ENCODE results near the gene DLST.

The DLST gene

DNA sequence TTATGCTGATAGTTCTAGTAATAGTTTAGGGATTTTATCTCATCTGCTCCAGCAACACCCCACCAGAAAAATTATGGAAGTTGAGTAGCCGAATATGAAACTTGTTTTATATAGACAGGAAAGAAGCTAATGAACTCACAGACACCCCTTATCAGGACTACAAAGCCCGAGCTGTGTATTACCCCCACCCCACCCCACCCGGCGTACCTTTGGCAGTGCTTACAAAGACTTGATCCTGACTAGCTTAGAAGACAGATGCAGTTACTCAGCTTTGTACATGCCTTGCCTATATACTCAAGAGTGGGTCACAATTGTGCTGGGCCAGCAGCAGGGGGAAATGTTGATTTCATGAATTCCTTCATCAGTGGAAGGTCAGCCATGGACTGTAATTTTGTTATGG lies 28.1 kb upstream of the DLST start:
- H3K27me3 Mint-ChIP-seq: no peaks in the 10 kb centered on the region
- H3K27ac Mint-ChIP-seq: no peak overlapping the region
- H3K4me3 Mint-ChIP-seq: no peak overlapping the region
- peaks cover 23% of the 10 kb centered on the region for H3K4me1 Mint-ChIP-seq (ENCODE audit: low read depth)
- H3K36me3 Mint-ChIP-seq (ENCODE audit: low read depth): no peaks in the 10 kb centered on the region
- no peaks in the 10 kb centered on the region for H3K9me3 Mint-ChIP-seq

DNA sequence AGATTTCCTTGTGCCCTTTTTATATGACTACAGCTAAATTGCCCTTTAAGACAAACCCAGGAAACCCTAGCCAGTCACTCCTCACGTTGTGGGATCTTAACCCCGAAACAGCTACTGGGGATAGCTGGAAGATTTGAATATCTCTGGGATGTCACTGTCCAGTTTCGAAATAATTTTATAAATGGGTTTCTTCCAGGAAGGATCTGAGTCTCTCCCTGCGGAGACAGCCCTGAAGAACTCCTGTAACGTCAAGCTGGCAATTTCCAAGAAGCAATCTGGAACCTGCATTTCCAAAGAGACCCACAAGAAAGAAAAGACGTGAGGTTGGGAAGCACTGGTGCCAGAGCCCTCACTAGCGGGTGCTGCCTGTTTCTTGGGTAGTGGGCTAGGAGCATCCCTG lies 26.7 kb upstream of the DLST start:
- H3K27ac Mint-ChIP-seq: no peak overlapping the region
- H3K4me3 Mint-ChIP-seq: no peak overlapping the region
- H3K9me3 Mint-ChIP-seq: no peaks in the 10 kb centered on the region
- no peaks in the 10 kb centered on the region for H3K36me3 Mint-ChIP-seq (ENCODE audit: low read depth)
- H3K27me3 Mint-ChIP-seq: no peaks in the 10 kb centered on the region
- peaks cover 23% of the 10 kb centered on the region for H3K4me1 Mint-ChIP-seq (ENCODE audit: low read depth)

DNA sequence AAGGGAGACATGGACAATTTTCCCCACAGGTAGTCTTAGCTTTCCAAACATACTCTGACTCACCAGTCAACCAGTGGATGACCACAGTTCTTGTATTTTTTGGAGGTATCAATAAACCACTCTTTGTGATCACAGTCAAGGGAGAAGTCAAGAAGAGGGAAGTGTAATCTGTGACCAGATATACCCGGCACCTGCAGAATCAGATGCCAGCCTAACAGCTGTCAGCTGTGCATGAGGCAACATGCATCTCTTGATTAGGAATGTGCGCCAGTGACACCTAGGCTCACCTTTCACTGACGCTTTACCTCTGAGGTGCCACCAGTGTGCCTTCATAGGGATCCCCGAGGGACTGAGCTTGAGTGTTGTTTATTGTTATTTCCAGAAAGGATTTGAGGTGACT lies 25.8 kb upstream of the DLST start:
- peaks cover 23% of the 10 kb centered on the region for H3K4me1 Mint-ChIP-seq (ENCODE audit: low read depth)

DNA sequence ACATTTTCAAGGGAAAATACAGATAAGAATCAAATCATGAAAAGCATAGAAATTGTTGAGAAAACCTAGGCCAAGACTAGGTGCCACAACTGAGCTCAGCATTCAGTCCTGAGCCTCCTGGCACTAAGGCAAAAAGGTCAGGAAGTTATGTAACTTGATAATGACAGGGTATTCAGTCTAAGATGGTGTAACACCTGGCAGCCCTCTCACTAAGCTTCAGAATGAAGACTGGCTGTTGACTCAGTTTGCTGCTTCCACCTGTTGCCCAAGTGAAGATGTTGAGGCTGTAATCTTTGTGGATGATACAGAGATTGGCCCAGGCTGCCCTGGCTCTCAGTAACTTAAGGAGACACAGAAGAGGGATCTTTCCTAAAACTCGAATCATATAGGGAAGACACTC lies 25.4 kb upstream of the DLST start:
- H3K9me3 Mint-ChIP-seq: no peaks in the 10 kb centered on the region
- H3K27ac Mint-ChIP-seq: no peak overlapping the region
- no peak overlapping the region for H3K4me3 Mint-ChIP-seq
- H3K27me3 Mint-ChIP-seq: no peaks in the 10 kb centered on the region
- H3K36me3 Mint-ChIP-seq (ENCODE audit: low read depth): no peaks in the 10 kb centered on the region
- H3K4me1 Mint-ChIP-seq (ENCODE audit: low read depth): peaks cover 23% of the 10 kb centered on the region

More for the DNA sequence above, 25.8 kb upstream of the DLST start:
- Mint-ChIP-seq H3K27ac (no peak overlapping the region), H3K9me3 (no peaks in the 10 kb centered on the region), H3K36me3 (ENCODE audit: low read depth) (no peaks in the 10 kb centered on the region), H3K4me3 (no peak overlapping the region), H3K27me3 (no peaks in the 10 kb centered on the region)

DNA sequence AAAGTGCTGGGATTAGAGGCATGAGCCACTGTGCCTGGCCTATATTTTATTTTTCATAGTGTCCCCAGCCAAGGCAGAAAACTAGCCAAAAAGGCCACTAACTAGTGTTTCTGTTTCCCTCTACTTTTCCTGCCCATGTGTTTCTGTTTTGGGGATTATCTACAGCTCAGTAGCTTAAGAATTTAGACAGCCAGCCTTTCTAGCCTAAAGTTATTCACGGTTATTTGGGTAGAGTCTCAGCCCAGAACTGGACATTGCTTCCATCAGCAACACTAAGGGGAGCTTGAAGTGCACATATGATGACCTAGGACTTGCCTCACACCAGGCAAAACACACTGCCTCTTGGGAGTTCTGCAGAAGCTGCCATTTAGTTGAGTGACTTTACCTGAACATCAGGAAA lies 23.7 kb upstream of the DLST start:
- Mint-ChIP-seq H3K27ac (no peak overlapping the region), H3K9me3 (no peaks in the 10 kb centered on the region), H3K4me3 (no peak overlapping the region), H3K4me1 (ENCODE audit: low read depth) (peaks cover 13% of the 10 kb centered on the region), H3K36me3 (ENCODE audit: low read depth) (no peaks in the 10 kb centered on the region), H3K27me3 (no peaks in the 10 kb centered on the region)

DNA sequence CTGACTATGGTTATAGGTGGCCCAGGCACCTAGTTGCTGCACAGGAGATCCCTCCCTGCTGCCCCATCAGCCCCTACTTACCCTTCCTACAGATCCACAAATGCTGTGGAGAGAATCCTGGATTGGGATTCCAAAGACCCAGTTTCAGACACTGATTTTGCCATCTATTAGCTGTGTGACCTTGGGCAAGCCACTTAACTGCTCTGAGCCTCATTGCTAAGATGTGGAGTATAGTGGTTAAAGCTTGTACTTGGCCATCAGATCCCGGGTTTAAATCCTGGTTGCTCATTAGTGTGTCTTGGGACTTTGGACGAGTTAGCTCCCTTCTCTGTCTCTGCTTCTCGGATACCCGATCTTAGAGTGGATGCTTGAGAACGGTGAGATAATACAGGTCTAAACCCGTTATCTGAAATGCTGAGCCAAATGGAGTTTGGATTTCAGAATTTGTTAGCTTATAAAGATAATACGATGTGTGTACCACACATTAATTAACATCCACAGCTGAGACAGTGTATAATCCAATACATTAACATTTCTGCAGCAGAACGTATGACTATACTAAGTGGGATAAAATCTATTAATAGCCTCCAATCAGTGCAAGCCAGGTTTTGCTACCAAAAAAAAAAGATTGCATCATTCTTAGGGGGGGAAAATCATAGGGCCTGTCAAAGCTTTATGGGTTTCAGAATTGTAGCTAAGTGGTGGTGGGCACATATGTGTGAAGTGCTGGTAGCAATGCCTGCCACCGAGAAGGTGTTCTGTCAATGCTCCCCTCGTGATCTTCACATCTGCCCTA lies 21.8 kb upstream of the DLST start:
- Mint-ChIP-seq H3K27me3 (no peaks in the 10 kb centered on the region), H3K9me3 (no peaks in the 10 kb centered on the region), H3K4me1 (ENCODE audit: low read depth) (peaks cover 5% of the 10 kb centered on the region), H3K27ac (no peak overlapping the region), H3K36me3 (ENCODE audit: low read depth) (no peaks in the 10 kb centered on the region), H3K4me3 (no peak overlapping the region)

DNA sequence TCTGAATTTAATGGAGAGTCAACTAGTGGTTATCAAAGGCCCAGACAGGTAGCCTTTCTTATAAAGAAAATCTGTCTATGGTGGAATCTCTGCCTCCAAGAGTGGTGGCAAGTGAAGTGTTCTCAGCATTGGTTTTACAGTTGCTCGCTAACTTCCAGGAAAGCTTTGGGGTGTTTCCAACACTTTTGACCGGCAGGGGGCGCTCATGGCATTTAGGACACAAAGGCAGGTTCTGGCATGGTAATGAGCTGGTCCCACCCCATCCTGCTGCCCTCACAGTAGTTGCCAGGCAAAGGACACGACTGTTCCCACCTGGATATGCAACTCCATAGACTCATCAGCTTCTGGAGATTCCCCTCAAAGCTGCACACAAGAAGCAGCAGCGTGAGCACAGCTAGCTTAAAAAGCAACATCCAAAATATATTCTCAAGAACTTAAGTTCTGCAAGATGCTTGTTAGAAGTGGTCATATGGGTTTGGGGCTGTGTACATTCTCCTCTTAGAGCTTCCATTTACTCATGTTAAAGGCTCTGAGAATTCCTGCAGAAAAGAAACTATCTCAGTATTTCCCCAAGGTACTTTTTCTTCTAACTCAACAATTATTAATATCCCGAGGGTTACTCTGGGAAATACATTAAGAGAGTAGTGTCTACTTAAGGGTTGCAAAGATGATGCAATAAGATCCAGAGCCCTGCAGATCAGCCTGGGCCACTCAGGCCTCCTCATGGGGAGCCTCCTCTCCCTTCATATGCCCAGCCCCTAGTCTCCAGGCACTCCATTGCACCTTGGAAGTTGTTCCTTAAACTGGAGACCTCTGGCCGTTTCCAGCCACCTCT lies 20.6 kb upstream of the DLST start:
- no peak overlapping the region for H3K27ac Mint-ChIP-seq
- H3K36me3 Mint-ChIP-seq (ENCODE audit: low read depth): no peaks in the 10 kb centered on the region
- H3K9me3 Mint-ChIP-seq: no peaks in the 10 kb centered on the region
- H3K4me1 Mint-ChIP-seq (ENCODE audit: low read depth): peaks cover 6% of the 10 kb centered on the region
- no peaks in the 10 kb centered on the region for H3K27me3 Mint-ChIP-seq
- no peak overlapping the region for H3K4me3 Mint-ChIP-seq

DNA sequence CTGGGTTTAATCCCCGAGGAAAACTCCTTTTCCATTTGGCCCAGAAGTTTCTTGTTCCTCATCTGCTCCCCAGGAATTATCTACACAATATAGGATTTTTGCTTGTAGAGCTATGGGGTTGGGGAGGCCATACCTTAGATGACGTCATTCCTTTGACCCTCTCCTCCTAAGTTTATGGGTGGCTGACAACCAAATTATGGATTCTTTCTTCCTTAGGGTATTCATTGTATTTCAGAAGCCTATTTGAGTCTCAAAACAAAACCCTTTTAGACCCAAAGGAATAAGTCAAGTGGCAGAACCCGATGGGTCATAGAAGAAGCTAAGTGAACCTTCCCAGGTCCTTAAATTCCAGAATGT lies 20.0 kb upstream of the DLST start:
- H3K27me3 Mint-ChIP-seq: no peaks in the 10 kb centered on the region
- no peak overlapping the region for H3K27ac Mint-ChIP-seq
- H3K36me3 Mint-ChIP-seq (ENCODE audit: low read depth): no peaks in the 10 kb centered on the region
- no peaks in the 10 kb centered on the region for H3K9me3 Mint-ChIP-seq
- peaks cover 12% of the 10 kb centered on the region for H3K4me1 Mint-ChIP-seq (ENCODE audit: low read depth)
- no peak overlapping the region for H3K4me3 Mint-ChIP-seq

DNA sequence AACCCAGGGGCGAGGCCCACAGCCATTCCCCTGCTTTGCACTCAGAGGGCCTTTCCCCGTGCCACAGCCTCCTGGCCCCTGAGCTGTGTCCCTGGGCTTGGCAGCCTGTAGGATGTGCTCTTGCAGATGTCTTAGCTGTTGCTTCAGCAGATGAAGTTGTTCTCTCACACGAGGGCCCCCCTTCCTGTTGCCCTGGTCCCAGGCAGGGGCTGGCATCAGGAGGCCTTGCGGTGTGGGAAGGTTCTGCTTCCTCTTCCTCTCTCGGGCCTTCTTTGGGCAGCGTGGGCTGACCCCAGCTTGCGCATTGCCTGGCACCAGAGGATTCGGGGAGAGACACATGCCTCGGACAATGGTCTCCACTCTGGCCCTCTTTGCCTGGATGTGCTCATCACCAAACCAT lies 18.4 kb upstream of the DLST start:
- Mint-ChIP-seq H3K4me1 (ENCODE audit: low read depth) (peaks cover 27% of the 10 kb centered on the region), H3K36me3 (ENCODE audit: low read depth) (no peaks in the 10 kb centered on the region), H3K27me3 (no peaks in the 10 kb centered on the region), H3K4me3 (no peak overlapping the region), H3K9me3 (no peaks in the 10 kb centered on the region), H3K27ac (no peak overlapping the region)

DNA sequence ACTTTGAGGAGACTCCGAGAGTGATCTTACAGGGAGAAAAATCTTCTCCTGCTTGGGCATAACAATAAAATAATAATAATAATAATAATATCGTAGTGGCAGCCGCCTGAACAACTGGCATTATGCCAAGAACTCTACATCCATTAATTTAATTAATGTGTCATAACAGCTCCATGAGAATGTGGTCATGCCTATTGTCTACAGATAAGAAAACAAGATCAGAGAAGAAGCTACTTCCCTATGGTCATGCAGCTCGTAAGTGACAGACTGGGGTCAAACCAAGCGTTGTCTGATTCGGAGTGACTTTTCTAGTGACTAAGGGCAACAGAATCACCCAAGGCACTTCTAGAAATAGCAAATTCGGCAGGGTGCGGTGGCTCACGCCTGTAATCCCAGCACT lies 17.5 kb upstream of the DLST start:
- Mint-ChIP-seq H3K27me3 (no peaks in the 10 kb centered on the region), H3K4me1 (ENCODE audit: low read depth) (peaks cover 33% of the 10 kb centered on the region), H3K9me3 (no peaks in the 10 kb centered on the region), H3K27ac (no peak overlapping the region), H3K4me3 (no peak overlapping the region), H3K36me3 (ENCODE audit: low read depth) (no peaks in the 10 kb centered on the region)

DNA sequence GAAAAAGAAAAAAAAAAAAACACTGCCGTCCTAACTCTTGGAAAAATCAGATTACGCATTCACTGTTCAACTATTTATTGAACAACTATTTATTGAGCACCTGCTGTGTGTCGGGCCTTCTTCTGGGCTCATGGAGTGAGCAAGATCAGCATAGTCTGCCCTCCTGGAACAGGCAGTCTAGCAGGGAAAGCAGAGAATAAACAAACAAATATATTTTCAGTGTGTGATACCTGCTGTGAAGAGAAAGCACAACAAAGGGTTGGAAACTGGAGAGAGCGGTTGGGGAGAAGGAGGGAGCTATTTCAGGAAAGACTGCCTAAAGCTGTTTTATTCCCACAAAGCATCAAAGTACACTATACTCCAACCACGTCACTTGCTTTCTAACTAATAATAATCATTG lies 16.6 kb upstream of the DLST start:
- Mint-ChIP-seq H3K9me3 (no peaks in the 10 kb centered on the region), H3K4me1 (ENCODE audit: low read depth) (peaks cover 33% of the 10 kb centered on the region), H3K27me3 (no peaks in the 10 kb centered on the region), H3K4me3 (no peak overlapping the region), H3K36me3 (ENCODE audit: low read depth) (no peaks in the 10 kb centered on the region), H3K27ac (no peak overlapping the region)

DNA sequence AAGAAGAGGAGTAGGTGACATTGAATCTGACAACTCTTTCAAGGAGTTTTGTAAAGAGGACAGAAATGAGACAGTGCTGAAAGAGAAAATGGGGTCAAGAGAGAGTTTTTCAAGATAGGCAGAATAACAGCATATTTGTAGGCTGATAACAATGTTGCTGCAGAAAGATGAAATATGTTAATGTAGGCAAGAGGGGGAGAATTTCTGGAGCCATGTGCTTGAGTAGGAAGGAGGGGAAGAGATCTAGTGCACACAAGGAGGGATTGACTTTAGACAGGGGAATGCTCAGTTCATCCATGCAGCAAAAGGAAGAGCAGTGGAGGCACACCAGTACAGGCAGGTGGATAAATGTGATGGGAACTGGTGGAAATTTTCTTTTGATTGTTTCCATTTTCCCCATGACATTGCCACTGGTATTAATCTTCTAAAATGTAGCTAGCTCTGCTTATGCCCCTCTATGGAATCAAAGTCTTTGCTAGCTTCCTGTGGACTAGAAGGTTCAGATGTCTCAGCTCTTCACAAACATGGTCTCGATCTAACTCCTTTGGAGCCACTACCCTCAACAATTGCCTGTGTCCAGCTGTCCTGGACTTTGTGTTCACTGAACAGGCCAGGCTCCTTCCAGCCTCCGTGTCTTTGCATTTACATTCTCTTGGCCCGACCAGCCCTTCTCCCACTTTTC lies 14.9 kb upstream of the DLST start:
- Mint-ChIP-seq H3K4me3 (peak overlapping the region; percentile 3), H3K27ac (peak overlapping the region; percentile 42), H3K36me3 (ENCODE audit: low read depth) (no peaks in the 10 kb centered on the region), H3K27me3 (no peaks in the 10 kb centered on the region), H3K4me1 (ENCODE audit: low read depth) (peaks cover 33% of the 10 kb centered on the region), H3K9me3 (no peaks in the 10 kb centered on the region)

DNA sequence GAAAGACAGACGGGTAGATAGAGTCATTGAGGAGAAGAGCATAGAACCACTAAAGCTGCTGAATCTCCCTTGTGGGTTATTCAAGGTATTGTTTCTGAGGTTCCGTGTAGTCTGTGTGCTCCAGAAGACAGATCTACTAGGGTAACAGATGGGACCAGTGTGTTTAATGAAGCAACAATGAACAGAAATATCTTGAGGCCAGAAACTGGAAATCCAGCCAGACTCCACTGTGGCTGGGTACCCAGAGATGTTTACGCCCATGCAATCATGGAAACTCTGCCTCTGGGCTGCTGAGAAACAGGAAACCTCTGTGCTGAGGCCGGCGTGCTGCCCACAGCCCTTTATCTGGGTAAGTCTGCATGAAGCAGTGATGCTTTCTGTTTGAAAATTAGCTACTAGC lies 14.0 kb upstream of the DLST start:
- H3K27me3 Mint-ChIP-seq: no peaks in the 10 kb centered on the region
- no peaks in the 10 kb centered on the region for H3K9me3 Mint-ChIP-seq
- no peaks in the 10 kb centered on the region for H3K36me3 Mint-ChIP-seq (ENCODE audit: low read depth)
- peak overlapping the region; percentile 13 for H3K27ac Mint-ChIP-seq
- H3K4me3 Mint-ChIP-seq: peak overlapping the region; percentile 3
- H3K4me1 Mint-ChIP-seq (ENCODE audit: low read depth): peaks cover 33% of the 10 kb centered on the region

DNA sequence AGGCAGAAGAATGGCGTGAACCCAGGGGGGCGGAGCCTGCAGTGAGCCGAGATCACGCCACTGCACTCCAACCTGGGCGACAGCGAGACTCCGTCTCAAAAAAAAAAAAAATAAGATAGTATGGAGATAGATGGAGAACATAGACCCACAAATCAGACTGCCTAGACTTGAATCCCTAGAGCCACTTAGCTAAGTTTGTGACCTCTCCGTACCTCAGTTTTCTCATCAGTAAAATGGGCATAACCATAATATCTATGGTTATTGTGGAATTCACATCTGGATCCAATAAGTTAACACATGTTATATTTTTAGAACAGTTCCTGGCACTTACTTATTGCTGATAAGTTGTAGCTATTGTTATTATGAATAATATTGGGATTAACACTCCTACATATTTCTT lies 13.0 kb upstream of the DLST start:
- no peaks in the 10 kb centered on the region for H3K36me3 Mint-ChIP-seq (ENCODE audit: low read depth)
- no peaks in the 10 kb centered on the region for H3K27me3 Mint-ChIP-seq
- H3K27ac Mint-ChIP-seq: no peak overlapping the region

DNA sequence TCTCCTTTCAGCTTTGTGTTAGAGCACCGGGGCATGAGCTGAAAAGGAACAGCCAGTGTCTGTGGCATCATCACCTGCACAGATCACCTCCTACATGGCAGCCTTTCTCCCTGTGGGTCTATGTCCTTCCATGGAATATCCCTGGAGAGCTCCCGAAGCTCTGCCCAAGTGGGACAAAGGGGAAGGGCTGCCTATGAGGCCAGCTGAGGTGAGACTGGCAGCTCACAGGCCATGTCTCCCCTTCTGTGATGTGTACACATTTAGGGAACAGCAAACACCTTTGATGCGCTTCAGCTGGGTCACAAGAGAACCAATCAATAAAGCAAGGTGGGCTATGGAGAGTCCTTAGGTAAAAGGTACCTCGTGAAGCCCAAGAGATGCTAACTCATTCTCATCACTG lies 9.9 kb upstream of the DLST start:
- Mint-ChIP-seq H3K27me3 (no peaks in the 10 kb centered on the region), H3K4me3 (no peak overlapping the region), H3K27ac (no peak overlapping the region), H3K36me3 (ENCODE audit: low read depth) (no peaks in the 10 kb centered on the region), H3K4me1 (ENCODE audit: low read depth) (peaks cover 36% of the 10 kb centered on the region), H3K9me3 (no peaks in the 10 kb centered on the region)

More for the DNA sequence above, 13.0 kb upstream of the DLST start:
- Mint-ChIP-seq H3K4me1 (ENCODE audit: low read depth) (peaks cover 28% of the 10 kb centered on the region), H3K4me3 (no peak overlapping the region), H3K9me3 (no peaks in the 10 kb centered on the region)
